Measurements from ENCODE around the gene EEF2KMT. TPM values are rescaled to one million over a fixed set of nuclear protein-coding genes. Genes with fewer than 3 reads are reported as not detected.

Gene EEF2KMT
- total and polyA plus RNA-seq, 2 of the 13 experiments (the other 11 are each of a cell fraction or from before 2014, with no cell fraction given) = 10.7 to 26.9 TPM

- 0 out of 2 replicates have a peak, but pooled peaks have one; percentile 25 for TF ChIP-seq MED13 (CRISPR knock-in tag; IDR thresholded peaks at IDR 0.05)
- TF ChIP-seq ZNF513 (CRISPR knock-in tag; conservative IDR thresholded peaks at IDR 0.05) = 0 out of 2 replicates have a peak, but pooled peaks have one; percentile 65
- peak; percentile 52; the same call in 1 of the 2 replicates for TF ChIP-seq SMC3 (IDR thresholded peaks at IDR 0.05; ENCODE audit: low read length)
- no peak for TF ChIP-seq MBD4 (IDR thresholded peaks at IDR 0.05; ENCODE audit: borderline replicate concordance, low read length)
- TF ChIP-seq FOXM1 (CRISPR knock-in tag; IDR thresholded peaks at IDR 0.05) = no peak
- TF ChIP-seq ZNF468 (CRISPR knock-in tag; IDR thresholded peaks at IDR 0.05) = no peak
- no peak for TF ChIP-seq NCOA2 (CRISPR knock-in tag; IDR thresholded peaks at IDR 0.05)
- no peak for TF ChIP-seq TAF15 (IDR thresholded peaks at IDR 0.05; ENCODE audit: low read depth, low read length, poor library complexity, severe bottlenecking)
- no peak for TF ChIP-seq RELA (CRISPR knock-in tag; IDR thresholded peaks at IDR 0.05)
- TF ChIP-seq ZNF790 (CRISPR knock-in tag; IDR thresholded peaks at IDR 0.05; ENCODE audit: borderline replicate concordance) = no peak
- TF ChIP-seq RBM39 (IDR thresholded peaks at IDR 0.05; ENCODE audit: low read depth, low read length, poor library complexity, severe bottlenecking) = no peak
- TF ChIP-seq, protein P1, sequence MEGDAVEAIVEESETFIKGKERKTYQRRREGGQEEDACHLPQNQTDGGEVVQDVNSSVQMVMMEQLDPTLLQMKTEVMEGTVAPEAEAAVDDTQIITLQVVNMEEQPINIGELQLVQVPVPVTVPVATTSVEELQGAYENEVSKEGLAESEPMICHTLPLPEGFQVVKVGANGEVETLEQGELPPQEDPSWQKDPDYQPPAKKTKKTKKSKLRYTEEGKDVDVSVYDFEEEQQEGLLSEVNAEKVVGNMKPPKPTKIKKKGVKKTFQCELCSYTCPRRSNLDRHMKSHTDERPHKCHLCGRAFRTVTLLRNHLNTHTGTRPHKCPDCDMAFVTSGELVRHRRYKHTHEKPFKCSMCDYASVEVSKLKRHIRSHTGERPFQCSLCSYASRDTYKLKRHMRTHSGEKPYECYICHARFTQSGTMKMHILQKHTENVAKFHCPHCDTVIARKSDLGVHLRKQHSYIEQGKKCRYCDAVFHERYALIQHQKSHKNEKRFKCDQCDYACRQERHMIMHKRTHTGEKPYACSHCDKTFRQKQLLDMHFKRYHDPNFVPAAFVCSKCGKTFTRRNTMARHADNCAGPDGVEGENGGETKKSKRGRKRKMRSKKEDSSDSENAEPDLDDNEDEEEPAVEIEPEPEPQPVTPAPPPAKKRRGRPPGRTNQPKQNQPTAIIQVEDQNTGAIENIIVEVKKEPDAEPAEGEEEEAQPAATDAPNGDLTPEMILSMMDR (CRISPR knock-in tag; IDR thresholded peaks at IDR 0.05) = peak; percentile 90
- no peak for TF ChIP-seq JUNB (CRISPR knock-in tag; IDR thresholded peaks at IDR 0.05; ENCODE audit: borderline replicate concordance)
- TF ChIP-seq, protein P2, sequence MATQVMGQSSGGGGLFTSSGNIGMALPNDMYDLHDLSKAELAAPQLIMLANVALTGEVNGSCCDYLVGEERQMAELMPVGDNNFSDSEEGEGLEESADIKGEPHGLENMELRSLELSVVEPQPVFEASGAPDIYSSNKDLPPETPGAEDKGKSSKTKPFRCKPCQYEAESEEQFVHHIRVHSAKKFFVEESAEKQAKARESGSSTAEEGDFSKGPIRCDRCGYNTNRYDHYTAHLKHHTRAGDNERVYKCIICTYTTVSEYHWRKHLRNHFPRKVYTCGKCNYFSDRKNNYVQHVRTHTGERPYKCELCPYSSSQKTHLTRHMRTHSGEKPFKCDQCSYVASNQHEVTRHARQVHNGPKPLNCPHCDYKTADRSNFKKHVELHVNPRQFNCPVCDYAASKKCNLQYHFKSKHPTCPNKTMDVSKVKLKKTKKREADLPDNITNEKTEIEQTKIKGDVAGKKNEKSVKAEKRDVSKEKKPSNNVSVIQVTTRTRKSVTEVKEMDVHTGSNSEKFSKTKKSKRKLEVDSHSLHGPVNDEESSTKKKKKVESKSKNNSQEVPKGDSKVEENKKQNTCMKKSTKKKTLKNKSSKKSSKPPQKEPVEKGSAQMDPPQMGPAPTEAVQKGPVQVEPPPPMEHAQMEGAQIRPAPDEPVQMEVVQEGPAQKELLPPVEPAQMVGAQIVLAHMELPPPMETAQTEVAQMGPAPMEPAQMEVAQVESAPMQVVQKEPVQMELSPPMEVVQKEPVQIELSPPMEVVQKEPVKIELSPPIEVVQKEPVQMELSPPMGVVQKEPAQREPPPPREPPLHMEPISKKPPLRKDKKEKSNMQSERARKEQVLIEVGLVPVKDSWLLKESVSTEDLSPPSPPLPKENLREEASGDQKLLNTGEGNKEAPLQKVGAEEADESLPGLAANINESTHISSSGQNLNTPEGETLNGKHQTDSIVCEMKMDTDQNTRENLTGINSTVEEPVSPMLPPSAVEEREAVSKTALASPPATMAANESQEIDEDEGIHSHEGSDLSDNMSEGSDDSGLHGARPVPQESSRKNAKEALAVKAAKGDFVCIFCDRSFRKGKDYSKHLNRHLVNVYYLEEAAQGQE (IDR thresholded peaks at IDR 0.05; ENCODE audit: borderline replicate concordance in 1 of 2, low read depth in 1 of 2, low read length in 2 of 2) = no peak
- TF ChIP-seq ZNF282 (IDR thresholded peaks at IDR 0.05; ENCODE audit: partially characterized antibody) = no peak
- TF ChIP-seq SIX4 (CRISPR knock-in tag; IDR thresholded peaks at IDR 0.05) = no peak
- TF ChIP-seq STAG1 (CRISPR knock-in tag; IDR thresholded peaks at IDR 0.05) = peak; percentile 90
- peak; percentile 22; the same call in 1 of the 2 replicates for TF ChIP-seq FOXA3 (CRISPR knock-in tag; IDR thresholded peaks at IDR 0.05)
- peak; percentile 54; the same call in 1 of the 2 replicates for TF ChIP-seq HOXA3 (CRISPR knock-in tag; IDR thresholded peaks at IDR 0.05)
- peak; percentile 46; the same call in 1 of the 2 replicates for TF ChIP-seq PATZ1 (CRISPR knock-in tag; IDR thresholded peaks at IDR 0.05)
- peak; percentile 63; the same call in 1 of the 2 replicates for TF ChIP-seq MEIS2 (CRISPR knock-in tag; IDR thresholded peaks at IDR 0.05)
- 0 out of 2 replicates have a peak, but pooled peaks have one; percentile 55 for TF ChIP-seq RFXAP (CRISPR knock-in tag; IDR thresholded peaks at IDR 0.05; ENCODE audit: borderline replicate concordance)
Measured at GRCh38 chr16:5056352-5056751, 41.2 kb downstream of the EEF2KMT start (continued).
